T1000 (cell line): ENCODE results near the gene NEUROG3.

Source experiments
- DNase-seq: peaks from one replicate; lab custom pipeline; 2025; ENCODE audit warnings: mixed read lengths; lab: John Stamatoyannopoulos, UW

The NEUROG3 gene

GRCh38 chr10:69573056-69573806 lies at the start of gene NEUROG3:
Gene NEUROG3 (minus strand): TSS chr10:69573422. CDS start chr10:69573043, 379 bp downstream.
- DNase-seq = no peak

- no peak for DNase-seq
Measured at GRCh38 chr10:69620625-69621024, 47.4 kb upstream of the NEUROG3 start.

GRCh38 chr10:69619626-69620025 lies 46.4 kb upstream of the NEUROG3 start:
- DNase-seq = no peak

GRCh38 chr10:69618746-69619145 lies 45.5 kb upstream of the NEUROG3 start:
- DNase-seq = no peak

- DNase-seq = no peak
Measured at GRCh38 chr10:69616358-69616757, 43.1 kb upstream of the NEUROG3 start.

GRCh38 chr10:69614130-69614529 lies 40.9 kb upstream of the NEUROG3 start:
- DNase-seq = no peak

- DNase-seq = no peak
Measured at GRCh38 chr10:69612760-69613159, 39.5 kb upstream of the NEUROG3 start.

- no peak for DNase-seq
Measured at GRCh38 chr10:69609077-69609476, 35.9 kb upstream of the NEUROG3 start.

GRCh38 chr10:69600761-69601330 lies 27.6 kb upstream of the NEUROG3 start:
- DNase-seq = no peak

- no peak for DNase-seq
Measured at GRCh38 chr10:69588358-69588757, 15.1 kb upstream of the NEUROG3 start.

GRCh38 chr10:69584624-69585023 lies 11.4 kb upstream of the NEUROG3 start:
- DNase-seq = no peak

- no peak for DNase-seq
Measured at GRCh38 chr10:69583106-69583505, 9.9 kb upstream of the NEUROG3 start.

- no peak for DNase-seq
Measured at GRCh38 chr10:69580435-69580834, 7.2 kb upstream of the NEUROG3 start.

GRCh38 chr10:69579464-69580060 lies 6.3 kb upstream of the NEUROG3 start:
- no peak for DNase-seq

GRCh38 chr10:69578508-69578991 lies 5.3 kb upstream of the NEUROG3 start:
- no peak for DNase-seq

- no peak for DNase-seq
Measured at GRCh38 chr10:69577268-69578232, 4.3 kb upstream of the NEUROG3 start.

- no peak for DNase-seq
Measured at GRCh38 chr10:69576334-69577011, 3.3 kb upstream of the NEUROG3 start.

- DNase-seq = no peak
Measured at GRCh38 chr10:69575164-69575722, 2.0 kb upstream of the NEUROG3 start.

GRCh38 chr10:69574571-69574978 lies 1.4 kb upstream of the NEUROG3 start:
- DNase-seq = no peak

GRCh38 chr10:69572159-69573055 lies 815 bp downstream of the NEUROG3 start:
- DNase-seq = no peak
